Measurements from ENCODE around the gene LMAN2.

The LMAN2 gene

DNA sequence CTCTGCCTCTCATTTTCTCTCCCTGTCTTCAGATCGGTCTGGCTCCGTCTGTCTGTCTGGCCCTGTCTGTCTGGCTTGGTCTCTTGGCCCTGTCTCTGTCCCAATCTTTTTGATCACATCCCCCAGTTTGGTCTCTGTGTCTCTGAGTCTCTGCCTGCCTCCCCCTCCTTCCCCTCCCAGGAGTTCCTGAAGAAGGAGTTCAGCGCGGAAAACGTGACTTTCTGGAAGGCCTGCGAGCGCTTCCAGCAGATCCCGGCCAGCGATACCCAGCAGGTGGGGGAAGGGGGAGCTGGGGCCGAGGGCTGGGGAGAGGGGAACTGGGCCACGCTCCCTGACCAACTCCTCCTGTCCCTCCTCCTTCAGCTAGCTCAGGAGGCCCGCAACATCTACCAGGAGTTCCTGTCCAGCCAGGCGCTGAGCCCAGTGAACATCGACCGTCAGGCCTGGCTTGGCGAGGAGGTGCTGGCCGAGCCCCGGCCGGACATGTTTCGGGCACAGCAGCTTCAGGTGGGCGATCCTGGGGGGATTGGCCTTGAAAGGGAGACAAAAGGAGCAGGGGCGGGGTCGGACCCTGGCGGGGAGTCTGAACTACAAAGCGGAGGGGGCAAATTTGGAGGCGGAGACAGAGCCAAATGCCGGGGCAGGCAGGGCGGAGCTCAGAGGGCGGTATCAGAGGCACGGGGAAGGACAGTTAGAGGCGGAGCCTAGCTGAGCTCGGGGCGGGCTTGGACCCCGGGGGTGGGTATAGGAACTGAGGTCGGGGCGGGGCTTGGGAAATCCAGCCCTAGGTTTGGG lies 15.3 kb upstream of the LMAN2 start (continued):
- TF ChIP-seq, protein P1, sequence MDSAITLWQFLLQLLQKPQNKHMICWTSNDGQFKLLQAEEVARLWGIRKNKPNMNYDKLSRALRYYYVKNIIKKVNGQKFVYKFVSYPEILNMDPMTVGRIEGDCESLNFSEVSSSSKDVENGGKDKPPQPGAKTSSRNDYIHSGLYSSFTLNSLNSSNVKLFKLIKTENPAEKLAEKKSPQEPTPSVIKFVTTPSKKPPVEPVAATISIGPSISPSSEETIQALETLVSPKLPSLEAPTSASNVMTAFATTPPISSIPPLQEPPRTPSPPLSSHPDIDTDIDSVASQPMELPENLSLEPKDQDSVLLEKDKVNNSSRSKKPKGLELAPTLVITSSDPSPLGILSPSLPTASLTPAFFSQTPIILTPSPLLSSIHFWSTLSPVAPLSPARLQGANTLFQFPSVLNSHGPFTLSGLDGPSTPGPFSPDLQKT (IDR thresholded peaks at IDR 0.05; ENCODE audit: borderline replicate concordance, low read depth, low read length), result no peak
- peak; percentile 92 for TF ChIP-seq SP2 (tag by site-specific recombination; IDR thresholded peaks at IDR 0.05)
- TF ChIP-seq ZBTB17 (tag by site-specific recombination; IDR thresholded peaks at IDR 0.05), result peak; percentile 100
- no peak for TF ChIP-seq ZNF677 (tag by site-specific recombination; IDR thresholded peaks at IDR 0.05)
- TF ChIP-seq ZBTB1 (tag by site-specific recombination; IDR thresholded peaks at IDR 0.05), result no peak
- TF ChIP-seq, protein P2, sequence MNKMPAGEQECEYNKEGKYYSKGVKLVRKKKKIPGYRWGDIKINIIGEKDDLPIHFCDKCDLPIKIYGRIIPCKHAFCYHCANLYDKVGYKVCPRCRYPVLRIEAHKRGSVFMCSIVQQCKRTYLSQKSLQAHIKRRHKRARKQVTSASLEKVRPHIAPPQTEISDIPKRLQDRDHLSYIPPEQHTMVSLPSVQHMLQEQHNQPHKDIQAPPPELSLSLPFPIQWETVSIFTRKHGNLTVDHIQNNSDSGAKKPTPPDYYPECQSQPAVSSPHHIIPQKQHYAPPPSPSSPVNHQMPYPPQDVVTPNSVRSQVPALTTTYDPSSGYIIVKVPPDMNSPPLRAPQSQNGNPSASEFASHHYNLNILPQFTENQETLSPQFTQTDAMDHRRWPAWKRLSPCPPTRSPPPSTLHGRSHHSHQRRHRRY (tag by site-specific recombination; IDR thresholded peaks at IDR 0.05), result no peak
- no peak for TF ChIP-seq ZNF548 (tag by site-specific recombination; IDR thresholded peaks at IDR 0.05)
- peak; percentile 62 for TF ChIP-seq ZNF366 (tag by site-specific recombination; conservative IDR thresholded peaks at IDR 0.05)
- TF ChIP-seq ZNF529 (tag by site-specific recombination; IDR thresholded peaks at IDR 0.05; ENCODE audit: insufficient replicate concordance), result no peak
- TF ChIP-seq ZNF571 (tag by site-specific recombination; IDR thresholded peaks at IDR 0.05), result no peak
- TF ChIP-seq ZSCAN23 (tag by site-specific recombination; IDR thresholded peaks at IDR 0.05), result no peak
- TF ChIP-seq HOXA7 (CRISPR knock-in tag; IDR thresholded peaks at IDR 0.05; ENCODE audit: borderline replicate concordance), result no peak
- 0 out of 2 replicates have a peak, but pooled peaks have one; percentile 22 for TF ChIP-seq ZNF2 (tag by site-specific recombination; IDR thresholded peaks at IDR 0.05)
- TF ChIP-seq GLIS1 (tag by site-specific recombination; IDR thresholded peaks at IDR 0.05), result peak; percentile 34; the same call in 1 of the 2 replicates
- TF ChIP-seq ZNF596 (tag by site-specific recombination; IDR thresholded peaks at IDR 0.05), result no peak
- TF ChIP-seq, protein P3, sequence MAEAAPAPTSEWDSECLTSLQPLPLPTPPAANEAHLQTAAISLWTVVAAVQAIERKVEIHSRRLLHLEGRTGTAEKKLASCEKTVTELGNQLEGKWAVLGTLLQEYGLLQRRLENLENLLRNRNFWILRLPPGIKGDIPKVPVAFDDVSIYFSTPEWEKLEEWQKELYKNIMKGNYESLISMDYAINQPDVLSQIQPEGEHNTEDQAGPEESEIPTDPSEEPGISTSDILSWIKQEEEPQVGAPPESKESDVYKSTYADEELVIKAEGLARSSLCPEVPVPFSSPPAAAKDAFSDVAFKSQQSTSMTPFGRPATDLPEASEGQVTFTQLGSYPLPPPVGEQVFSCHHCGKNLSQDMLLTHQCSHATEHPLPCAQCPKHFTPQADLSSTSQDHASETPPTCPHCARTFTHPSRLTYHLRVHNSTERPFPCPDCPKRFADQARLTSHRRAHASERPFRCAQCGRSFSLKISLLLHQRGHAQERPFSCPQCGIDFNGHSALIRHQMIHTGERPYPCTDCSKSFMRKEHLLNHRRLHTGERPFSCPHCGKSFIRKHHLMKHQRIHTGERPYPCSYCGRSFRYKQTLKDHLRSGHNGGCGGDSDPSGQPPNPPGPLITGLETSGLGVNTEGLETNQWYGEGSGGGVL (tag by site-specific recombination; IDR thresholded peaks at IDR 0.05), result peak; percentile 89
- TF ChIP-seq WT1 (tag by site-specific recombination; IDR thresholded peaks at IDR 0.05), result no peak
- TF ChIP-seq ZBTB49 (tag by site-specific recombination; IDR thresholded peaks at IDR 0.05; ENCODE audit: low read depth), result no peak
- 0 out of 2 replicates have a peak, but pooled peaks have one; percentile 13 for TF ChIP-seq BCL11A (tag by site-specific recombination; IDR thresholded peaks at IDR 0.05; ENCODE audit: low read depth)
- TF ChIP-seq MYNN (tag by site-specific recombination; IDR thresholded peaks at IDR 0.05; ENCODE audit: borderline replicate concordance), result no peak
- no peak for TF ChIP-seq TRIM28 (IDR thresholded peaks at IDR 0.05; ENCODE audit: borderline replicate concordance, low read length)
- TF ChIP-seq TCF7L2 (IDR thresholded peaks at IDR 0.05; ENCODE audit: borderline replicate concordance, low read depth, low read length), result no peak
- peak; percentile 54; the same call in 1 of the 2 replicates for TF ChIP-seq IKZF3 (tag by site-specific recombination; IDR thresholded peaks at IDR 0.05)
- TF ChIP-seq FEZF1 (tag by site-specific recombination; IDR thresholded peaks at IDR 0.05), result no peak
- TF ChIP-seq, protein P4, sequence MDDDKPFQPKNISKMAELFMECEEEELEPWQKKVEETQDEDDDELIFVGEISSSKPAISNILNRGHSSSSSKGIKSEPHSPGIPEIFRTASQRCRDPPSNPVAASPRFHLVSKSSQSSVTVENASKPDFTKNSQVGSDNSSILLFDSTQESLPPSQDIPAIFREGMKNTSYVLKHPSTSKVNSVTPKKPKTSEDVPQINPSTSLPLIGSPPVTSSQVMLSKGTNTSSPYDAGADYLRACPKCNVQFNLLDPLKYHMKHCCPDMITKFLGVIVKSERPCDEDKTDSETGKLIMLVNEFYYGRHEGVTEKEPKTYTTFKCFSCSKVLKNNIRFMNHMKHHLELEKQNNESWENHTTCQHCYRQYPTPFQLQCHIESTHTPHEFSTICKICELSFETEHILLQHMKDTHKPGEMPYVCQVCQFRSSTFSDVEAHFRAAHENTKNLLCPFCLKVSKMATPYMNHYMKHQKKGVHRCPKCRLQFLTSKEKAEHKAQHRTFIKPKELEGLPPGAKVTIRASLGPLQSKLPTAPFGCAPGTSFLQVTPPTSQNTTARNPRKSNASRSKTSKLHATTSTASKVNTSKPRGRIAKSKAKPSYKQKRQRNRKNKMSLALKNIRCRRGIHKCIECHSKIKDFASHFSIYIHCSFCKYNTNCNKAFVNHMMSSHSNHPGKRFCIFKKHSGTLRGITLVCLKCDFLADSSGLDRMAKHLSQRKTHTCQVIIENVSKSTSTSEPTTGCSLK (tag by site-specific recombination; IDR thresholded peaks at IDR 0.05), result no peak
- no peak for TF ChIP-seq ZNF174 (tag by site-specific recombination; IDR thresholded peaks at IDR 0.05)
- no peak for TF ChIP-seq PBX3 (CRISPR knock-in tag; IDR thresholded peaks at IDR 0.05)
- TF ChIP-seq ZNF561 (tag by site-specific recombination; IDR thresholded peaks at IDR 0.05; ENCODE audit: borderline replicate concordance), result no peak
